ENCODE data around the gene MFSD12. TPM values are rescaled to one million over a fixed set of nuclear protein-coding genes. Genes with fewer than 3 reads are reported as not detected.
A peak's percentile ranks its signal among the peaks of the same experiment; 100 is the strongest.

The MFSD12 gene
- total and polyA plus RNA-seq, 2 of the 8 experiments (the other 6 are each of a cell fraction or from before 2014, with no cell fraction given): 59.6 to 71.3 TPM

GRCh38 chr19:3516675-3517207 is 40.6 kb downstream of the MFSD12 start:
- Histone ChIP-seq H3K9ac (replicated peaks in 1 of 4; ENCODE audit: extremely low read depth in 1 of 4, low read depth in 3 of 4, low read length in 3 of 4) (no peak overlapping the region), H4K5ac (ENCODE audit: insufficient read length, low read depth, low read length) (no peak overlapping the region), H3K27ac (ENCODE audit: low read depth, low read length) (no peak overlapping the region), H3K56ac (replicated peaks; ENCODE audit: insufficient read length, low read depth, low read length) (no peak overlapping the region), H2BK12ac (ENCODE audit: low read depth, low read length) (peak overlapping the region; percentile 43; the same call in 1 of the 2 replicates), H3K4ac (replicated peaks; ENCODE audit: insufficient read length, low read depth, low read length) (no peak overlapping the region), H4K20me1 (replicated peaks in 1 of 2; ENCODE audit: control insufficient read depth in 1 of 2, insufficient read depth in 2 of 2, low read length in 2 of 2) (peaks cover 4 to 17% of the 10 kb centered on the region in 2 experiments), H3K79me2 (ENCODE audit: control insufficient read depth in 1 of 2, insufficient read depth in 2 of 2, low read length in 2 of 2) (peaks cover 0 to 72% of the 10 kb centered on the region in 2 experiments; a peak in 3 of 4 replicates), H2AFZ (ENCODE audit: low read length) (no peak overlapping the region), H2BK20ac (ENCODE audit: low read length) (peak overlapping the region; percentile 61; the same call in 1 of the 2 replicates), H3K27me3 (replicated peaks in 1 of 4; ENCODE audit: control insufficient read depth in 3 of 4, extremely low read depth in 1 of 4, insufficient read depth in 3 of 4, low read length in 3 of 4) (no peaks in the 10 kb centered on the region), H3K23me2 (ENCODE audit: low read depth, low read length) (no peaks in the 10 kb centered on the region), H3K4me3 (ENCODE audit: extremely low read depth in 1 of 4, insufficient read depth in 2 of 4, low read depth in 3 of 4, low read length in 4 of 4) (no peak overlapping the region), H3K9me3 (ENCODE audit: insufficient read depth in 2 of 2, low read depth in 1 of 2, low read length in 1 of 2) (no peaks in the 10 kb centered on the region), H2BK15ac (ENCODE audit: low read length) (peak overlapping the region; percentile 88; the same call in 1 of the 2 replicates), H3K79me1 (ENCODE audit: low read depth, low read length) (peaks cover 21% of the 10 kb centered on the region), H3K18ac (ENCODE audit: extremely low read depth, low read length) (no peak overlapping the region; the same call in 1 of the 2 replicates), H3K4me1 (replicated peaks in 1 of 4; ENCODE audit: control insufficient read depth in 3 of 4, insufficient read depth in 4 of 4, low read length in 3 of 4) (peaks cover 0 to 29% (median 20%) of the 10 kb centered on the region in 4 experiments; a peak in 6 of 7 replicates), H4K8ac (ENCODE audit: extremely low read depth, insufficient read depth, low read length) (no peak overlapping the region; the same call in 1 of the 2 replicates), H3K14ac (ENCODE audit: insufficient read length) (no peak overlapping the region), H3K4me2 (ENCODE audit: insufficient read depth in 1 of 2, low read depth in 2 of 2, low read length in 2 of 2) (no peak overlapping the region), H2BK5ac (ENCODE audit: low read depth, low read length) (peak overlapping the region; percentile 88), H3K23ac (ENCODE audit: insufficient read length) (no peak overlapping the region), H2BK120ac (replicated peaks; ENCODE audit: low read depth, low read length) (no peak overlapping the region), H2AK5ac (ENCODE audit: low read depth, low read length) (peak overlapping the region; percentile 61; the same call in 1 of the 2 replicates), H3K36me3 (ENCODE audit: control insufficient read depth in 2 of 4, insufficient read depth in 4 of 4, low read length in 3 of 4) (no peaks in the 10 kb centered on the region), H4K91ac (replicated peaks; ENCODE audit: insufficient read length, low read length) (peak overlapping the region; percentile 80)
- ChIA-PET POLR2A (ENCODE audit: partially characterized antibody) (interaction anchor here (1.0 to 2.3 kb wide), 3 partner anchors 11 to 43 kb away, joined by 4 to 7 read pairs (median 5); no protein-coding TSS in a partner anchor), CTCF (ENCODE audit: partially characterized antibody) (interaction anchor here (0.8 to 5.4 kb wide), 8 partner anchors 10 to 192 kb away, joined by 3 to 28 read pairs (median 4); no protein-coding TSS in a partner anchor)
- no peak for FAIRE-seq
- 93% methylated on average over 15 of the region's 15 CpGs; no CpG with 5 or more reads in 1 of the 2 experiments for WGBS, 2 experiments (ENCODE audit: extremely low coverage in 1 of 2, insufficient coverage in 1 of 2, insufficient read length in 1 of 2, insufficient replicate concordance in 2 of 2, low coverage in 1 of 2, low lambda C conversion rate in 2 of 2, missing lambda C conversion rate in 1 of 2)
- TF ChIP-seq POLR2AphosphoS5 (IDR thresholded peaks at IDR 0.05; ENCODE audit: low read depth, low read length) (no peak), EP300 (IDR thresholded peaks at IDR 0.05; ENCODE audit: borderline replicate concordance in 1 of 2, low read depth in 2 of 2, low read length in 2 of 2) (no peak), ATF3 (IDR thresholded peaks at IDR 0.05; ENCODE audit: insufficient read depth, low read depth, low read length) (no peak), RXRA (IDR thresholded peaks at IDR 0.05; ENCODE audit: insufficient read depth, low read depth, low read length) (no peak), POLR2A (IDR thresholded peaks at IDR 0.05; ENCODE audit: control extremely low read depth in 1 of 2, low read depth in 2 of 2, low read length in 2 of 2) (no peak), KDM1A (IDR thresholded peaks at IDR 0.05; ENCODE audit: borderline replicate concordance, low read length) (no peak), E2F6 (IDR thresholded peaks at IDR 0.05) (no peak), EZH2 (IDR thresholded peaks at IDR 0.05; ENCODE audit: low read depth, low read length, severe bottlenecking) (no peak), SIRT6 (IDR thresholded peaks at IDR 0.05; ENCODE audit: low read length) (no peak)
- DNase-seq (ENCODE audit: low read depth in 1 of 2, low spot score in 2 of 2): no peak

Data from H1 (cell line).